ENCODE measurements around the gene ZKSCAN2.

- TF ChIP-seq CTCF (IDR thresholded peaks at IDR 0.05; ENCODE audit: poor library complexity, severe bottlenecking) (no peak), EZH2 (IDR thresholded peaks at IDR 0.05; ENCODE audit: borderline replicate concordance, insufficient read depth, low read length, poor library complexity, severe bottlenecking) (no peak), TAF1 (IDR thresholded peaks at IDR 0.05; ENCODE audit: low read depth) (no peak), EP300 (conservative IDR thresholded peaks at IDR 0.05; ENCODE audit: poor library complexity, severe bottlenecking) (no peak), REST (IDR thresholded peaks at IDR 0.05; ENCODE audit: borderline replicate concordance) (no peak), RAD21 (conservative IDR thresholded peaks at IDR 0.05) (no peak), POLR2AphosphoS5 (IDR thresholded peaks at IDR 0.05) (no peak)
Measured at GRCh38 chr16:25299792-25300590, 42.3 kb upstream of the ZKSCAN2 start.
